Esophagus squamous epithelium (tissue), 4 donors: ENCODE data around the gene TFAP2A.

Source experiments
- POLR2A ChIP-seq, 4 donors: fragments of 450-650 bp; IDR thresholded peaks; one replicate each; pipeline ENCODE4 v1.6.1; 2017; ENCODE audit warnings: antibody characterized with exemption in 4 of 4, mild to moderate bottlenecking in 4 of 4, moderate library complexity in 3 of 4
- TF ChIP-seq, protein P1 (sequence below), 6 experiments: fragments of 450-650 bp in 4 of 6; fragments of 200-600 bp in 2 of 6; sonication (generic) in 2 of 6; IDR thresholded peaks; one replicate each; pipeline ENCODE4 v1.5.1; 2016 to 2019; ENCODE audit warnings: antibody characterized with exemption in 6 of 6, mild to moderate bottlenecking in 4 of 6, moderate library complexity in 4 of 6

DNA sequence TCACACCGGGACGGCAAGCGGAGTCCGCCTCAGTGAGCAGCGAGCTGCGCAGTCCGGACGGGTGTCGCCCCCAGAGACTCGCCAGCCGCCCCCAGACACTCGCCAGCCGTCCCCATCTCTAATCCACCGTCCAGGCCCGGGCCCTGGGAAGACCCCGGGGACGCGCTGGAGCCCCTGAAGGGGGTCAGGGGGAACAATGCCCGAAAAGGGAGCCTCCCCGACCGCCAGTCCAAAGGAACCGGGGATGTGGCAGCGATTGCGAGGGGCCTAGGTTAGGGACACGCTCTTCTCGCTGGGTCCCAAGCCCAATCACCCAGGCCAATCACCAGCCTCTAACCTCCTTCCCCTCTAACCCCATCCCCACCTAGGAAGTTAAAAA is 33.1 kb downstream of the TFAP2A start:
- TF ChIP-seq, protein P1, sequence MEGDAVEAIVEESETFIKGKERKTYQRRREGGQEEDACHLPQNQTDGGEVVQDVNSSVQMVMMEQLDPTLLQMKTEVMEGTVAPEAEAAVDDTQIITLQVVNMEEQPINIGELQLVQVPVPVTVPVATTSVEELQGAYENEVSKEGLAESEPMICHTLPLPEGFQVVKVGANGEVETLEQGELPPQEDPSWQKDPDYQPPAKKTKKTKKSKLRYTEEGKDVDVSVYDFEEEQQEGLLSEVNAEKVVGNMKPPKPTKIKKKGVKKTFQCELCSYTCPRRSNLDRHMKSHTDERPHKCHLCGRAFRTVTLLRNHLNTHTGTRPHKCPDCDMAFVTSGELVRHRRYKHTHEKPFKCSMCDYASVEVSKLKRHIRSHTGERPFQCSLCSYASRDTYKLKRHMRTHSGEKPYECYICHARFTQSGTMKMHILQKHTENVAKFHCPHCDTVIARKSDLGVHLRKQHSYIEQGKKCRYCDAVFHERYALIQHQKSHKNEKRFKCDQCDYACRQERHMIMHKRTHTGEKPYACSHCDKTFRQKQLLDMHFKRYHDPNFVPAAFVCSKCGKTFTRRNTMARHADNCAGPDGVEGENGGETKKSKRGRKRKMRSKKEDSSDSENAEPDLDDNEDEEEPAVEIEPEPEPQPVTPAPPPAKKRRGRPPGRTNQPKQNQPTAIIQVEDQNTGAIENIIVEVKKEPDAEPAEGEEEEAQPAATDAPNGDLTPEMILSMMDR (IDR thresholded peaks at IDR 0.05): no peak
- no peak for TF ChIP-seq POLR2A (IDR thresholded peaks at IDR 0.05)
